Activated CD8-positive, alpha-beta memory T cell treated with anti-CD3 and anti-CD28 coated beads, Interleukin-2, amount 50 U/mL, for 24 hours (primary cell): ENCODE data around the gene TOM1L2.
"Not testable (repeated sequence)": the region's sequence is repeated elsewhere in the genome, so short reads cannot be mapped to it uniquely, and the experiment has no call there.

ENCODE experiments used
- DNase-seq: peaks from one replicate; pipeline ENCODE4 v3.0.0-alpha.2; 2020; ENCODE audit errors: extremely low read depth

The TOM1L2 gene

DNA sequence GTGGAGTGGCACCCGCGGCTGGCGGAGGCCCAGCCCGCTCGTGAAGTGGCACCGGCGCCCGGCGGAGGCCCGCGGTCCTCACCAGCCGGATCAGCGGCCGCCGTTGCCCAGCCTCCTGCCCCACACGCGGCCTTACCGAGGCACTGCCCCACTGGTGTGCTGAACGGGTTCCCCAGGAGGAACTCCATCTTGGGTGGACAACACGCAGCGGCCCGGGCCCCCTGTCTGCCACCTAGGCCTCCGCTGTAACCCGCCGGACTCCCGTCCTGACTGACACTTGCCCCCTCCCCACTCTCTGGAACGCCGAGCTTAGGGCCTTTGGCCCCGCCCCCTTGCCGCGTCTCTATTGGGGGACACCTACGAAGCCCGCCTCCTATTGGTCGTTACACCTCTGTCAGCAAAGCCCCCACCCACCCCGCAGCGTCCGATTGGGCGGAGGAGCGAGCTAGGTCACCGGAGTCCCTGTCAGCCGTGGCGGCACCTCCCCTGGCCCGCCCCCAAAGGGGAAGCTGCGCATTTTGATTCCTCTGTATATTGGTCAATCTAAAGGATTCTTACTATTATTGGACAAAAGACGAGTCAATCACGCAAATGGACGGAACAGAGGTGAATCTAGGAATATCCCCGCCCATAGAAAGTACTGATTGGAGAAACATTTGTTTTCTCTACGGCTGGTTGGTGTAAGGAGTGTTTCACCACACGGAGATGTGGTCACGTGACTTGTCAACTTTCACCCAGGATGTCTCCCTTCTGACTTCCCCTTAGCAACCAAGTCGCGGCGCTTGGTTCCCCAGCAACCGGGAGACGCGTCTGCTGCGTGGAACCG lies at the start of gene TOM1L2, which contains the start of gene DRC3:
Gene TOM1L2, minus strand, starts transcription at position 275 of the 826 bp plus-strand sequence. Its CDS starts 87 bp downstream, at position 188.
Gene DRC3, plus strand, starts transcription at position 737 of the 826 bp plus-strand sequence. CDS start 4,737 bp downstream, outside the sequence.
- DNase-seq: peak; percentile 99

DNA sequence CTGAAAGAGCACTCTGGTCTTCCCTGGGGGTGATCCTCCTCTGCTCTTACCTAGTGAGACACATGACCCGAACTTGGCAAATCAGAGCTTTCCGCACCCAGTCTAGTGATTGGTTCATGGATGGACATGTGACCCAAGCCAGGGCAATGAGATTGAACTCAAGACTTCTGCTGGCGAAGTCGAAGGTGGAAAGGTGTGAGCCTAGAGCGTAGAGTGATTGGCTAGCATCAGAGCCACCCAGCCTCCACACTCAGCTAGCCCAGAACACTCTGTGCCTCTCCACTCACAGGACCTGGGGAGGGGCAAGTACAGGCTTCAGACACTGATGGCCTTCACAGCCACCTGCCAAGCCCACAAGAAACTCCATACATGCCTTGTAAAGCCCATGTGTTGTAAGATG lies 49.2 kb upstream of the TOM1L2 start:
- DNase-seq: no peak

DNA sequence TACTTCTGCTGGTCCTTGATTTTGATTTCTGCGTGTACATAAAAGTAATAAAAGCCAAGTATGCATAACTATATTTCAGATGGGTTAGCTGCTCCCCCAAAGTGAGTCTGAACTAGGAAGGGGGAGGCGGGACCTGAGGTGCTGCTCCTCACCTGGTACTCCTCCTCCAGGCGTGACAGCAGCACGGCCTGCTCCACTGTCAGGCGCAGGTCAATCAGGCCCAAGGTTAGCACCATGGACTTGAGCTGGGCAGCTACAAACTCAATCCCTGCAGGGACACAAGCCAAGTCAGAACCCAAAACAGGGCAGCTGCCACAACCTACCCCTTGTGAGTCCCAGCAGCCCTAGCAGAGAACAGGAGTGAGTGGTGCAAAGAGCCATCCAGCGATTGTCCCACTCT lies 48.8 kb upstream of the TOM1L2 start:
- no peak for DNase-seq

DNA sequence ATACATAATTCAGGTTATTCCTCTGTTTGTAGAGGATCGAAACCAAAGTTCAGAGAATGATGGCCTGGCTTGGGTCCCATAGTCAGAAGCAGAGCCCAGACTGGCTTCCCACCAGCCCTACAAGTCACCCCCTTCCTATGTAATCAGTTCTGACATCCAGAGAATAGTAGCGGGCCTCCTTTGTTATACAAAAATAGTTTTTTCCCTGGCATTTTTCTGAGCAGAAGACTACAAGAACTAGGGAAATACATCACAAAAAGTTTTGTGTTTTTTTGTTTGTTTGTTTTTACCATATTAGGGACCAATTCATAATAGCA lies 47.6 kb upstream of the TOM1L2 start:
- no peak for DNase-seq

DNA sequence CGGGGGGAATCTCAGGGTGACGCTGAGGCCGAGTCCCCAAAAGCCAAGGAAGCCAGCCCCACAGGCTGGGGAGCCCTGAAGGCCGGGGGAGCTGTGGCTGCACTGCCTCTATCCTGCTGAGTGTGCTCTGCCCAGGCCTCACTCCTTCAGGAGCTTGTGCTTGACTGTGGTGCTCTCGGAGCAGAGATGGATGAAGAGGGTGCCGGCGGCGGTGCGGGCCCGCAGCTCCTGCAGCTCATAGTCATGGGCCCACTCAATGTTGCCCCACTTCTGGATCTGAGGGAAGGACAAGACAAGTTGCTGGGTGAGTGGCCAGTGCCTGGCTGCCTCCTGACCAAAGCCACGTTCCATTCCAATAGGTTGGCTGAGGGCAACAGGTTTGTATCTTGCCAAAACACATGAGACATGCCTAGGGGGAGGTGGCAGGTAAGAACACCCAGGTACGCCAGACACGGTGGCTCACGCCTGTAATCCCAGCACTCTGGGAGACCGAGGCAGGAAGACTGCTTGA lies 46.3 kb upstream of the TOM1L2 start:
- no peak for DNase-seq

DNA sequence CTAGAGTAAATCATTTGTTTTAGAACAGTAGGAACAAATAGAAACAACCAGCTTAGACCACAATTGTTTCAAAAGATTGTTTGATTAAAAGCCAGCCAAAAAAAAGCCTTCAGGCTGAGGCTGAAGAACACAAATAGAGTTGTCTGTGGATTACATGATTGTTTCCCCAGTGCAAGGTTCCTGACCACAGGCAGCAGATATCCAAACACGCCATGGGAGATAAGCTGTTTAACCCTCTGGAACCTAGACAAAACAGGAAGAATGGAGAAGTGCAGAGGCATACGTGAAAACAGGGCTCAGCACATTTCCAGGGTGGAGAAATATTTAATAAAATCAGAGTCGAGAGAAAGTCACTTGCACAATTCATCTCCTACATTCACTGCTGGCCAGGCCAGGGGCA lies 45.8 kb upstream of the TOM1L2 start:
- DNase-seq: no peak

DNA sequence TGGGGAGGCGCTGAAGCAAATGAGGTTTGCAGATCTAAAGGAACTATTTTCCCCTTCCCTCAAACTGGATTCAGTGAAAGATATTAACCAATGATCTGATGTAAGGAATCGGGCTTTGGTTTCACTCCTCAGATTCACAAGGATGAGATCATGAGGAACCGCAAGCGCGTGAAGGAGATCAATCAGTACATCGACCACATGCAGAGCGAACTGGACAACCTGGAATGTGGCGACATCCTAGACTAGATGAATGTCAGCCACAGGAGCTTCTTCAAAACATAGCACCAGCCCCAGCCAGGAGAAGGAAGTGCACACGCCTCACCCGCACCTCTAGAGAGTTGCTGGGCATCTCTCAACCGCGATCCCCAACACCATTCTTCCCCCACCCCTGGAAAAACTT lies 44.2 kb upstream of the TOM1L2 start:
- DNase-seq: no peak

DNA sequence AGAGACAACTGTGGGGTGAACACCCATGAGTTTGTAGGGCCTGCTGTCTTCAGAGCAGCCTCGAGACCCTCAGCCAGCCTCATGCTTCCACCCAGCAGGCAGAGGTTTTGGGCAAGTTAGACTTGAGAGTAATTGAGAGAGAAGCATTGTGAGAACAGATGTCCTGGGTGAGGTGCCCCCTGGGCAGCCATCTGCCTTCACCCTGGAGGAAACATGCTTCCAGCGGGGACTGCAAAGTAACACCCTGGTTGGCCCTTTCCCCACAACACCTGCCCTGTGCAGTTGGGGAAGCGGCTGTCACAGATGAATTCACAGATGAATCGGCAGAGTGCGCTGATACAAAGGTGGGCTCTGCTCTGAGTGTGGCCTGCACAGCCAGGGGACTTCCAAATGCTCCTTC lies 43.4 kb upstream of the TOM1L2 start:
- DNase-seq: no peak

DNA sequence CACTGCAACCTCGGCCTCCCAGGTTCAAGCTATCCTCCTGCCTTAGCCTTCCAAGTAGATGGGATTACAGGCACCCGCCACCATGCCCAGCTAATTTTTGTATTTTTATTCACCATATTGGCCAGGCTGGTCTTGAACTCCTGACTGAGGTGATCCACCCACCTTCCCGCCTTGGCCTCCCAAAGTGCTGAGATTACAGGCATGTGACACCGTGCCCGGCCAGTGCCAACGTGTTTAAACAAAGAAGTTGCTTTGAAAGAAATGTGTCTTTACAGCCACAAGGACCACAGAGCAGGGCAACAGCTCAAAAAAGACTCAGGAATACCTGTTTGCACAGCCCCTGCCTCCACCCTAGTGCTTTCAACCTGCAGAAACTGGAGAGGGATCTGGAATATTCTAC lies 41.8 kb upstream of the TOM1L2 start:
- DNase-seq: no peak

DNA sequence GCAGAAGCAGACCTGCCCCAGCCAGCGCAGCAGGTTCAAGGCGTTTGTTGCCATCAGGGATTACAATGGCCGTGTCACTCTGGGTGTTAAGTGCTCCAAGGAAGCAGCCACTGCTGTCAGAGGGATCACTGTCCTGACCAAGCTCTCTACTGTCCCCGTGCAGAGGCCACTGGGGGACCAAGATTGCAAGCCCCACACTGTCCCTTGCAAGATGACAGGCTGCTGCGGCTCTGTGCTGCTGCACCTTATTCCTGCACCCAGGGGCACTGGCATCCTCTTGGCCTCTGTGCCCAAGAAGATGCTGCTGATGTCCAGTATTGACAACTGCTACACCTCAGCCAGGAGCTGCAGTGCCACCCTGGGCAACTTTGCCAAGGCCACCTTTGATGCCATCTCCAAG lies 39.1 kb upstream of the TOM1L2 start:
- no peak for DNase-seq

DNA sequence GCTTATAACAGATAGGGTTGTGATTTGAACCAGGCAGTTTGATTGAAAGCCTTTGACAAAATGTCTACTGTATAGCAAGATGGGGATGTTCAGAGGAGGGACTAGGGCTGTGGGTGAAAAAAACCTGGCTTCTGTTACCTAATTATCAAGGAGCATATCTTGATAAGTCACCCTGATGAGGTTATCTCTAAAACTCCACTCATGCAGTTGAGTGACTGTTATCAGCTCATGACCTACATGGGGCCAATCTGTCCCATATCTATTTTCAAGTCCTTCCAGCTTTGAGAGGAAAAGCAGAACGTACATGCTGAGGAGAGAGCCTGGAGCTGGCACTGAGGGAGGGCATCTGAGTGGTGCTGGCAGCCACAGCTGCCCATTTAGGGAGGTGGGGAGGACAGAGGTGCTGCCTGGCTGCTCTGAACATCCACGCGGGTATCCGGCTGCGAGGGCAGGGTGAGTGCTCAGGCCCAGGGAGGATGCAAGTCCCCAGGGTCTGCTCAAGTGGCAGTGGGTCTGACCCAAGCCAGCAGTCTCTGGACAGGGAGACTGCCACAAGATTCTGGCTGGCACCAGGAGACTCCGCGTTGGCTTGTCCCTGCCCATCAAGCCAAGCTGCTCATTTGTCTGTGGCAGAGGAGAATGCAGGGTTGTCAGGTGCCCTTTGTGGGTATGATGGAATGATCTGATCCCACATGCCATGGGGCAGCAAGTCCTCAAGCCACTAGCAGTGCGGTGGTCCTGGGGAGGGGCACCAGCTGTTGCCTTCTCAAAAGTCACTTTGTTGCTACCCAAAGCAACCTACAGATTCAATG lies 37.6 kb upstream of the TOM1L2 start:
- no peak for DNase-seq

DNA sequence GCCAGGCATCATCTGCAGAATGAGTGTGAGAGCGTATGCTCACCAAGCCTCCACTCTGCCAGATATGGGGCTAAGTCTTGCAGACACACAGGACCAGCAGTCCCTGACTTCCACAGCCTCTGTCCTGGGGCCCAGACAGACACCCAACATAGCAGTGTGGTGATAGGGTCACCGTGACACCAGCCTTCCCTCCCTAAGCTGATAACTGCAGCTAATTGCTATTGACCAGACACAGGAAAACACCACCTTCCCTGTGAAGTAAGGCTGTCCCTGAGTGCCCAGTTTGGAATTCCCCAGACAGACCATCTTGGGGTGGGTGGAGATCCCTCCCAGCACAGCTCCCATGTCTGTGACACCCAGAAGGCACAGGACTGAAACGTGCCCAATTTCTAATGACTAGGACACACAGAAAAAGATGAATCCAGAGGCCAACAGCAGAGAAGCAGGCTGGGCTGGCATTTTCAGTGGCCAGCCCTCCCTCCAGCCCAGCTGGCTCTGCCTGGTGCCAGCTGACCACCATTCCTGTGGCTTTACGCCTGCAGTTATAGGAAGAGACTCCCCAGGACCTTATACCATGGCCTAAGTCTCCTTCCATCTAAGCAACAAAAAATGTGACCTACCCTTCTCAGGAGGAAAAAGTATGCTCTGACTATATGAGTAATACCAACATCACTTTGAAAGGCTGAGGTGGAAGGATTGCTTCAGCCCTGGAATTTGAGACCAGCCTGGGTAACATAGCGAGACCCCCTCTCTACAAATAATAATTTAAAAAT lies 36.5 kb upstream of the TOM1L2 start:
- no peak for DNase-seq

DNA sequence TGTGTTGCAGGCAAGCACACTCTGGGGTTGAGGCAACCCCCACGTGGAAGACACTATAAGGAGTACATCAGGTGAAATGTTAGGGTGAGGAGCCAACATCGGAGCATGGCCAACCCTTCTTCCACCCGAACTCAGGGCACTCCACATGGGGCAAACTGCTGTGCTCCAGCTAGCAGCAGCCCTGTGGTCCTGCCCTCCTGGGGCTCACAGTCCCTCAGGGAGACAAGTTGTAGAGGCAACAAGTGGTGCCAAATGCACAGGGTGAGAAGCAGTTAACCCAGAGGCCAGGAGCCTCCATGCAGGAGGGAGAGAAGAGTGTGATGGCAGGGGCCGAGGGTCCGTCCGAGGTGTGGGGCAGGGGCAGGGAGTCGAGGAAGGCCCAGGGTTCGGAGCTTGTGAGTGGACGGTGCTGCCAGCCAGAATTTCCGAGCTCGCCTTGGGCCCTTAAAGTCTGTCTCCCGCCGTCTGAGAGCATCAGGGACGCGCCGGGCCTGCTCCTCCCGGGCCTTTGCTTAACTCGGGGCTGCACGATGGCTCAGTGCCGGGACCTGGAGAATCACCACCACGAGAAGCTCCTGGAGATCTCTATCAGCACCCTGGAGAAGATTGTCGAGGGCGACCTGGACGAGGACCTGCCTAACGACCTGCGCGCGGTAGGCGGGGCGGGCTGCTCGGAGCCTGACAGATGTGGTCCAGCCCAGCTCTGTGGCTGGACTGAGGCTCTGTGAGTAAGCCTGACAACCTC lies 34.5 kb upstream of the TOM1L2 start:
- DNase-seq: no peak

DNA sequence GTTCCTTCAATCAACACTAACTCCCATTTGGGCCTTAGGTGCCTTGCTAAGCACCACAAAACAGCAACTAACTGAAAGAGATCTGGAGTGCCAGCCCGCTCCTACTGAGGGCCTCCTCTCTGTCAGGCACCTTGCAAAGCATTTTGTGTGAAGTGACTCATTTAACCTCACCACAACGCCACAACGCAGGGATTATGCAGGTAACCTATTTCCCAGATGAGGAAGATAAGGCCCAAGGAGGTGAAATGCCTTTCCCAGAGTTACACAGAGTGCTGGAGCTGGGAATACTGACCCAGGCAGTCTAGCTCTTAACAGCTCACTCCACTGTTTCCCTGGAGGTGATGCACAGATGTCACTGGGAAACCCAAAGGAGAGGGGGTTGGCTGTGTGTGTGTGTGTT lies 33.3 kb upstream of the TOM1L2 start:
- no peak for DNase-seq

DNA sequence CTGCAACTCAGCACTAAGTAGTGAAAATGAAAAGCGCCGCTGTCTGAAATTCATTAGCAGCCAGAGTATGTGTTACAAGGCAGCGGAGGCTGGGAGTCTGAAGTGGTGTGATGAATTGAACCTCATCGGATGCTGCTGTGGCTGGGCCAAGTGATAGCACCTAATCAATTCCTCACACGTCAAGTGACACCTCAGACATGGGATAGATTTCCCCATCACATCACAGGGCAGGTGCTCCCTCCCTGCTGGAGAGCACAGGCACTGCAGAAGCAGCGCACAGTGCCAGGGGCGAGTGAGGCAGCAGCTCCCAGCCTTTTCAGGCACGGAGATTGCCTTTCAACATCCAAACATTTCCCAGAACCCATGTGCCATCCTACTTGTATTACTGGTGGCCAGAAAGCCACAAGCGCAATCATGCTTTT lies 32.7 kb upstream of the TOM1L2 start:
- no peak for DNase-seq

DNA sequence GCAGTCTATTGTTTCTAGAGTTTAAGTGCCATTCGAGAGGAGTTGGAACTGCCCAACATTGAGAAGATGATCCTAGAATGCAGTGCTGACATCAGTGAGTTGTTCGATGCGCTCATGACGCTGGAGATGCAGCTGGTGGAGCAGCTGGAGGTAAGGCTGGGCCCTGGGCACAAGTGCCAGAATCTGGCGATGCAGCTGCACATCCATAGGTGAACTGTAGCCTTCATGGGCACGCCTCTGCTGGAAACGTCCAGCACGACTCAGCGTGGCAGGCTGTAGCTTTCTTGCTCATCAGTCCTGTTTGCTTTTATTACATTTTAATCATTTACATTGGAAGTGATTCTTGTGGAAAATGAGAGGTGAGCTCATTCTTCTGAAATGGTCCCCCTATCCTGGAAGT lies 32.1 kb upstream of the TOM1L2 start:
- DNase-seq: no peak

DNA sequence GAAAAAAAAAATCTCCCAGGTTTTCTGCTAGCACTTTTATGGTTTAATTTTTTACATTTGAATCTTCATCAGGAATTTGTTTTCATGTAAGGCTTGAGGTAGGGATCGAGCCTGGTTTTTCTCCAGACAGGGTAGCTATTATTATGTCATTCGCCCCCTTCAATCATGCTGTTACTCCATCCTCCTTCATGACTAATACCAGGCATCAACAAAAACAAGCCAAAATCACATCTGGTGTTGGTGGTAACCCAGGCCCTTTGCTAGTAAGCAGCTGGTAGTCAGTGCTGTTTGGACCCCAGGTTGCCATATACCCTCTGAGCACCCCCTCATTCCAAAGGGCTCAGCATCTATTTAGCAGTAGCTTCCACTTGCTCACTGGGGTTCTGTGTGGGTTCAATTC lies 30.0 kb upstream of the TOM1L2 start:
- DNase-seq: no peak

DNA sequence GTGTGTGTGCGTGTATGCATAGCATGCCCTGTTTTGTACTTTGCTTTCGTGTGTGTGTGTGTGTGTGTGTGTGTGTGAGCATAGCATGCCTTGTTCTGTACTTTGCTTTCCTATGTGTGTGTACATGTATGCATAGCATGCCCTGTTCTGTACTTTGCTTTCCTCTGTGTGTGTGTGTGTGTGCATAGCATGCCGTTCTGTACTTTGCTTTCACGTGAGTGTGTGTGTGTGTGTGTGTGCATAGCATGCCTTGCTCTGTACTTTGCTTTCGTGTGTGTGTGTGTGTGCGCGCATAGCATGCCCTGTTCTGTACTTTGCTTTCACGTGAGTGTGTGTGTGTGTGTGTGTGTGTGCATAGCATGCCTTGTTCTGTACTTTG lies 27.8 kb upstream of the TOM1L2 start:
- no peak for DNase-seq

DNA sequence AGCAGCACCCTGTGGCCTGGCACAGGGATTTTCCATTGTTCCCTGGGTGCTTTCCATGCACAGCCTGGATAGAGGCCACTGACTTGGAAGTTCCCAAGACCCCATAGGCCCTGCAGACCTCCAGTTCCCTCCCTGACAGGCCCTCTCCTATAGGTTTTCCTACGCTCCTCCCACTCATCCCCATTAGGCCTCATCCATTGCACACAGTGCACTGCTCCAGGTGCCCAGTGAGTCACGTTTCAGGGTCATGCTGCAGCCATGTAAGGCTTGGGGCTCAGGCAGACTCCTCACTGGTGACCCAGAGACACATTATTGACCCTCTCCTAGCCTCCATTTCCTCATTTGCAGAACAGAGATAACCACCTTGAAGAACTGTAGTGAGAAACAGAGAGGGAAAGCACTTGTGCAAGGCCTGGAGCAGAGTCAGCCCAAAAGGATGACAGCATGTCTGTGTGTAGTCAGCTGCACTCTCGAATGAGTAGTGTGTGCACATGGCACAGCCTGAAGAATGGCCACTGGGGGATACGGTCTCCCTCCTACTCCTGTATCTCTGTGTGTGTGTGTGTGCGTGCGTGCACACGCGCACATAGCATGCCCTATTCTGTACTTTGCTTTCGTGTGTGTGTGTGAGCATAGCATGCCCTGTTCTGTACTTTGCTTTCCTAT lies 27.3 kb upstream of the TOM1L2 start:
- DNase-seq: no peak

DNA sequence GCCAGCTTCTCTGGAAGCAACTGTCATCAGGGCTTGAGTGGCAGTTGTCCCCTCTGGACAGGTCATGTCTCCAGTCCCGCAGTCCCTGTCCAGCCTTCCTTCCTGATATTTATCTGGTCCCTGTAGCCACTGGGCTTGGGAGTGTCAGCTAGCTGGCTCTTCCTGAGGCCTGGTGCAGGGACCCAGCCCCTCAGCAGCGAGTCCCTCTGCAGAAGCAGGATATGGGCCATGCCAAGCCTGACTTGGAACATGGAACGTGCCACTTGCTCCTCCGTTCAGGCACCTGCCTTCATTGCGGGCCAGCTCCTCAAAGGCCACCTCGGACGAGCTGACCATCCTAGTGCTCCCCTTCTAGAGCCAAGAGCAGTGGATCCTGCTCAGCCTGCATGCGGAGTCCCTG lies 26.7 kb upstream of the TOM1L2 start:
- DNase-seq: no peak

DNA sequence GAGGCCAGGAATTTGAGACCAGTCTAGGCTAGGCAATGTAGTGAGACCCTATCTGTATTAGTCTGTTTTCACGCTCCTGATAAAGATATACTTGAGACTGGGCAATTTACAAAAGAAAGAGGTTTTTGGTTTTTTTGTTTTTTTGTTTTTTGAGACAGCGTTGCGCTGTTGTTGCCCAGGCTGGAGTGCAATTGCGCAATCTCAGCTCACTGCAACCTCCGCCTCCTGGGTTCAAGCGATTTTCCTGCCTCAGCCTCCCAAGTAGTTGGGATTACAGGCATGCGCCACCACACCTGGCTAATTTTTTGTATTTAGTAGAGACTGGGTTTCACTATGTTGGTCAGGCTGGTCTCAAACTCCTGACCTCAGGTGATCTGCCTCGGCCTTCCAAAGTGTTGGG lies 23.7 kb upstream of the TOM1L2 start:
- not testable (repeated sequence) for DNase-seq
